Measurements from ENCODE around the gene SNAP25.

SNAP25 gene

GRCh38 chr20:10356628-10357027 is 138.0 kb downstream of the SNAP25 start:
- in situ Hi-C loops (cut with MboI; ENCODE audit: low sequenced_read_pairs, unreplicated experiment) = no loop called here

More at GRCh38 chr20:10356628-10357027, 138.0 kb downstream of the SNAP25 start:
- TF ChIP-seq CTCF (IDR thresholded peaks at IDR 0.05; ENCODE audit: borderline replicate concordance, control extremely low read depth, extremely low read depth, insufficient read depth, missing control alignments) = no peak
- no peak for DNase-seq (ENCODE audit: low spot score)

Data from GM13976 (cell line).